Measurements from ENCODE around the gene GAREM2. TPM values are rescaled to one million over a fixed set of nuclear protein-coding genes. Genes with fewer than 3 reads are reported as not detected.

Gene GAREM2
- total RNA-seq, 1 donor from 2014 or later = under 0.01 TPM

DNA sequence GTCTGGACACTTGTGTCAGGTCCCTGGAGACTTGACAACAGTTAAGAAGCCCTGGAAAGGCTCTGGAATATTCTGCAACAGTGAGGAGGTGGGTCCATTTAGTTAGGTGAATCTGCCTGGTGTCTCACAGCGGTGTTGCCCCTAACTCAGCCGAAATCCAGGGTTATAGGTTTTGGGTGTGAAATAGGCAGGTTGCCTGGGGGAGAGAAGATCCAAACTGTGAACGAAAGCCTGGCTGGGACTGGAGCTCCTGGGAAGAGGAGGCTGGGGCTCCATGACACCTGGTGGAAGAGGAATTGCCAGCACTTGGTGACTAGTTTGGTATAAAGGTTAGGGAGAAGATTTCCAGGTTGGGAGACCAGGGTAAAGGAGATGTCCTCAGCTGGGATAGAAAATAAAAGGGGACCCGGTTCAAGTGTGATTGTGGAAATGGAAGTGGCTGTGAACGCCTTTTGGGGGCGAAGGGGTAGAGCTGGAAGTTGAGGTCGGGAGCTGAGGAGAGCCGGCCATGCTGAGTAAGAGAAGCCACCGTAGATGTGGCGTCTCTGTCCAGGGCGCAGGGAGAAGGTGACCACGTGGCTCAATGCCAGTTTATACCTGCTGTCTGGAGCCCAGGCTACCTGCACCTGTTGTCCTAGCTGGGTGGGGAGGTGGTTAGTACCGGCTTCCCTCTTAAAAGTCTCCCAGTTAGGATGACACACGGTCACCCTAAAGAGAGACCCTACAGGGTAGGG lies 3.0 kb upstream of the GAREM2 start:
- FAIRE-seq (peak; percentile 36), DNase-seq (ENCODE audit: low read depth) (no peak)

DNA sequence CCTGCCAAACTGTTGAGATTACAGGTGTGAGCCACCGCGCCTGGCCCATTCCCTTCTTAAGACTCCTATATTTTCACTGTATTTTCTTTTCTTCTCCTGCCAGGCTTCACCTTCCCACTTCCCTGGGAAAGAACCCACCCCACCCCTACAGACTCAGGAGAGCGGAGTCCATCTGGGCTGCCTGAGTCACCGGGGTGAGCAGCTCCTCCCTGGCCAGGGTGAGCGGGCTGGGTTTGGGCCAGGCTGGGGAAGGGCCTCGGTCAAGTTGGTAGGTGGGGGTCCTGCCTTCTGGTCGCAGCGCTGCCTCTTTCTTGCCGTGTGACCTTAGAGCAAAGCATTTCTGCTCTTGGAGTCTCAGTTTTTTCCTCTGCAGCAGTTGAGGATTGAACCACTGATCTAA lies 2.1 kb upstream of the GAREM2 start:
- FAIRE-seq (no peak), DNase-seq (ENCODE audit: low read depth) (no peak)
- Histone ChIP-seq H3K36me3 (ENCODE audit: control insufficient read depth, insufficient read depth, low read length) (no peaks in the 10 kb centered on the region), H3K27me3 (ENCODE audit: control insufficient read depth, insufficient read depth, low read length) (peaks cover 11% of the 10 kb centered on the region), H3K4me3 (ENCODE audit: low read depth, low read length) (no peak overlapping the region)
- TF ChIP-seq, protein P1, sequence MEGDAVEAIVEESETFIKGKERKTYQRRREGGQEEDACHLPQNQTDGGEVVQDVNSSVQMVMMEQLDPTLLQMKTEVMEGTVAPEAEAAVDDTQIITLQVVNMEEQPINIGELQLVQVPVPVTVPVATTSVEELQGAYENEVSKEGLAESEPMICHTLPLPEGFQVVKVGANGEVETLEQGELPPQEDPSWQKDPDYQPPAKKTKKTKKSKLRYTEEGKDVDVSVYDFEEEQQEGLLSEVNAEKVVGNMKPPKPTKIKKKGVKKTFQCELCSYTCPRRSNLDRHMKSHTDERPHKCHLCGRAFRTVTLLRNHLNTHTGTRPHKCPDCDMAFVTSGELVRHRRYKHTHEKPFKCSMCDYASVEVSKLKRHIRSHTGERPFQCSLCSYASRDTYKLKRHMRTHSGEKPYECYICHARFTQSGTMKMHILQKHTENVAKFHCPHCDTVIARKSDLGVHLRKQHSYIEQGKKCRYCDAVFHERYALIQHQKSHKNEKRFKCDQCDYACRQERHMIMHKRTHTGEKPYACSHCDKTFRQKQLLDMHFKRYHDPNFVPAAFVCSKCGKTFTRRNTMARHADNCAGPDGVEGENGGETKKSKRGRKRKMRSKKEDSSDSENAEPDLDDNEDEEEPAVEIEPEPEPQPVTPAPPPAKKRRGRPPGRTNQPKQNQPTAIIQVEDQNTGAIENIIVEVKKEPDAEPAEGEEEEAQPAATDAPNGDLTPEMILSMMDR (IDR thresholded peaks at IDR 0.05; ENCODE audit: insufficient read depth, low read length, severe bottlenecking) = no peak

More for the DNA sequence above, 3.0 kb upstream of the GAREM2 start:
- H3K4me3 ChIP-seq (ENCODE audit: low read depth, low read length) = no peak overlapping the region
- TF ChIP-seq, protein P1 (IDR thresholded peaks at IDR 0.05; ENCODE audit: insufficient read depth, low read length, severe bottlenecking) = no peak
- peaks cover 11% of the 10 kb centered on the region for H3K27me3 ChIP-seq (ENCODE audit: control insufficient read depth, insufficient read depth, low read length)
- H3K36me3 ChIP-seq (ENCODE audit: control insufficient read depth, insufficient read depth, low read length) = no peaks in the 10 kb centered on the region

DNA sequence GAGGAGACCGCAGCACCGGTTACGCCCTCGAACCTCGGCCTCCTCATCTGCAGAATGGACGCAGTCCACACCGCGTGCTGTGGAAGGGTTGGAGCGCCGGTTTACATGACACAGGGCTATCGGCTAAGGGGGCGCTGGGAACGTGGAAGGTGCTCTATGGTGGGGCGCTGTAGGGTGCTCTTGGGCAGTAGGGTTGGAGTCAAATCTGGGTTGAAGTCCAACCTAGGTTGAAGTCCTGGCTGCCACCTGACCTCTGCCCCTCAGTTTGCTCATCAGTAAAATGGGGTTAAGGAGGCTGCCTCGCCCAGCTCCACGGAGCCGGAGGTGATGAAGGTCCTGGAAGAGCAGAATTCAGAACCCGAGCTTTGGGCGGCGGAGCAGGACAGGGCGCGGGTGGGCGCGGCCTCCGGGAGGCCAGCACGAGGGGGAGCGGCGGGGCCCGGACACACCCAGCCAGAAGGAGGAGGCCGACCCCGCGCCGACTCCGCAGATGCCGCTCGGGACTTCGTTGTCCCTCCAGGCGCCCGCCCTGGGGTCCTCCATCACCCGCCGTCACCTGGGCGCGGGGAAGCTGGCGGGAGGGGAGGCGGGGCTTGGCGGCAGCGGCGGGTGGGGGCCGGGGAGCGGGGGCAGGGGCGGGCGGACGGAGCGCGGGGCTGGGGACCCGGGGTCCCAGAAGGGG lies 558 bp upstream of the GAREM2 start:
- Histone ChIP-seq H3K27me3 (ENCODE audit: control insufficient read depth, insufficient read depth, low read length) (peaks cover 11% of the 10 kb centered on the region), H3K36me3 (ENCODE audit: control insufficient read depth, insufficient read depth, low read length) (no peaks in the 10 kb centered on the region), H3K4me3 (ENCODE audit: low read depth, low read length) (peak overlapping the region; percentile 6)
- TF ChIP-seq, protein P1 (IDR thresholded peaks at IDR 0.05; ENCODE audit: insufficient read depth, low read length, severe bottlenecking) = no peak
- FAIRE-seq = no peak
- no peak for DNase-seq (ENCODE audit: low read depth)

DNA sequence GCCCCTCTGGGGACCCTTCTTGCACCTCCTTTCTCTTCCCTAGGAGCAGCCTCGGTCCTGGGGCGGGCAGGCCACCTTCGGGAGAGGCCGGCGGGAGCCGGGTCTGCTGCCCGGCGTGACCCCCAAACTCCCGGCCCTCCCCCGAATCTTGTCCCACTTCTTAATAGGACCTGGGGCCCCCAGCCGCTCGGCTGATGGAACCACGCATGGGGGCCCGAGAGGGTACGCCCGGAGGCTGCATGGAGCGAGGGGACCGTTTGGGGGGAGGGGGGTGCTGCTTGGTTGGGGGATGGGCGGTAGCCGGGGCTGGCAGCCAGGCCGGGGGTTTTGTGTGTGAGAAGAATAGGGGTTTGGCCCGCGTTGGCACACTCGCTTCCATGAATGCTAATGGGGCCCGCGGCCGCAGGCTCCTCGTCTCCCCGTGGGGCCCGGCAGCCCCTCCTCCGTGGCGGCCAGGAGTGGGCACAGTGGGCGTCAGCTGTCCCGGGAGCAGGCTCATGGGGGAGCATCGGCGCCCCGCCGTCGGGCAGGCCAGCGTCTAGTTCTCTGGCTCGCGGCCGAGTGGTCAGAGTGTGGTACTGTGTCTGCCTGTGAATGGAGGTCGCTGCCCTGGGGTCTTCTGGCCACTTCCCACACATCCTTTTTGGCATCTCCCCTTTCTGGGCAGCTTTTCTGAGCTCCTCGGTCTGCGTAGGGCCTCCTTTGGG lies 1.0 kb downstream of the GAREM2 start:
- Histone ChIP-seq H3K27me3 (ENCODE audit: control insufficient read depth, insufficient read depth, low read length) (peaks cover 11% of the 10 kb centered on the region), H3K36me3 (ENCODE audit: control insufficient read depth, insufficient read depth, low read length) (no peaks in the 10 kb centered on the region), H3K4me3 (ENCODE audit: low read depth, low read length) (no peak overlapping the region)
- DNase-seq (ENCODE audit: low read depth) (no peak), FAIRE-seq (no peak)
- TF ChIP-seq, protein P1 (IDR thresholded peaks at IDR 0.05; ENCODE audit: insufficient read depth, low read length, severe bottlenecking) = no peak

DNA sequence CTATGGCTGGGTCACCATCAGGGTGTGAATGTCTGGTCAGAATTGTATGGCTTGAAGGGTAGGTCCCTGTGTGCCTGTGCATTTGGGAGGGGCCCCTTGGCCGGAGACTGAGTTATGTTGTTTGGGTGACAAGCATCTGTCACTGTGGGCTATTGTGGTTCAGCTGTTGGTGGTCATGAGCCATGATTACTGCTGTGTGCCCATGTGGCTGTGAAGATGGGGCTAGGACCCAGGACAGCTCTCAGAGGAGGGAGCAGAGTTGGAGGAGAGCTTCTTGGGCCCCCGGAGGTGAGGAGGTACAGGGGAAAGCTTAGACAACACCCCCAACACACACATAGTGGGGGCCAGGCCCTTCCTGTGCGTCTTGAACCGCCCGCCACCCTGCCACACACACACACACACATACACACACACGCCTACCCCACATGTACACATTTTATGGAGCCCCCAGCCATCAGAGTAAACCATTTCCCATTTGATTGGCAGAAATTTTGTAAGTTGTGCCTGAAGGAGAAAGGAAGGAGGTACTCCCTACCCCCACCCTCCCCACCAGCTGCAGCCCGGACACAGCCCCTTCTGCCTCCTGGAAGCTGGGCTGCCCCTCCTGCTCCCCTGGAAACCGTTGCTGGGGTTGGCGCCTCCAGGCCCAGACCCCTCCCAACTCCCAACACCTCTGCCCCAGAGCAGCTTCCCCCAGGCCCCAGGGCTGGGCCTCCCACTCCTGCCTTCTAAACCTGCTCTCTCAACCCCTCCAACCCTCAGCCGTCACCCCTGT lies 2.0 kb downstream of the GAREM2 start:
- H3K27me3 ChIP-seq (ENCODE audit: control insufficient read depth, insufficient read depth, low read length) = peaks cover 11% of the 10 kb centered on the region
- FAIRE-seq = no peak
- DNase-seq (ENCODE audit: low read depth) = no peak
- H3K36me3 ChIP-seq (ENCODE audit: control insufficient read depth, insufficient read depth, low read length) = no peaks in the 10 kb centered on the region
- TF ChIP-seq, protein P1 (IDR thresholded peaks at IDR 0.05; ENCODE audit: insufficient read depth, low read length, severe bottlenecking) = no peak
- no peak overlapping the region for H3K4me3 ChIP-seq (ENCODE audit: low read depth, low read length)

Data from bronchial epithelial cell (primary cell).